SK-N-SH treated with all-trans-retinoic acid at 6 μM for 48 hours (cell line): ENCODE data around the gene RAB38.

Experiments
- RARB ChIP-seq: fragments of 250-450 bp; sonication (Bioruptor Pico); IDR thresholded peaks from 2 replicates; pipeline ENCODE4 v1.8.0; 2021; ENCODE audit warnings: mild to moderate bottlenecking, moderate library complexity
- TCF4 ChIP-seq: fragments of 250-450 bp; sonication (Bioruptor Pico); IDR thresholded peaks from 2 replicates; pipeline ENCODE4 v1.8.0; 2021; ENCODE audit warnings: mild to moderate bottlenecking, moderate library complexity, borderline replicate concordance
- ZFP3 ChIP-seq: fragments of 250-450 bp; sonication (Bioruptor Pico); IDR thresholded peaks from 2 replicates; pipeline ENCODE4 v1.5.0; 2020; ENCODE audit warnings: mild to moderate bottlenecking, moderate library complexity
- ZFP30 ChIP-seq: fragments of 450-650 bp; formaldehyde crosslinking; IDR thresholded peaks from 2 replicates; pipeline ENCODE4 v1.5.0; 2022; ENCODE audit warnings: mild to moderate bottlenecking, moderate library complexity
- ZNF70 ChIP-seq: fragments of 450-650 bp; formaldehyde crosslinking; IDR thresholded peaks from 2 replicates; pipeline ENCODE4 v1.5.0; 2020; ENCODE audit warnings: mild to moderate bottlenecking, moderate library complexity
- TF ChIP-seq, protein P1 (sequence below): fragments of 250-450 bp; sonication (Bioruptor Pico); IDR thresholded peaks from 2 replicates; pipeline ENCODE4 v1.5.1; 2020; ENCODE audit warnings: low read depth, mild to moderate bottlenecking, moderate library complexity

- TF ChIP-seq TCF4 (no peak), ZNF70 (CRISPR knock-in tag) (no peak), RARB (CRISPR knock-in tag) (no peak), ZFP30 (CRISPR knock-in tag) (no peak), ZFP3 (CRISPR knock-in tag) (no peak)
- TF ChIP-seq, protein P1, sequence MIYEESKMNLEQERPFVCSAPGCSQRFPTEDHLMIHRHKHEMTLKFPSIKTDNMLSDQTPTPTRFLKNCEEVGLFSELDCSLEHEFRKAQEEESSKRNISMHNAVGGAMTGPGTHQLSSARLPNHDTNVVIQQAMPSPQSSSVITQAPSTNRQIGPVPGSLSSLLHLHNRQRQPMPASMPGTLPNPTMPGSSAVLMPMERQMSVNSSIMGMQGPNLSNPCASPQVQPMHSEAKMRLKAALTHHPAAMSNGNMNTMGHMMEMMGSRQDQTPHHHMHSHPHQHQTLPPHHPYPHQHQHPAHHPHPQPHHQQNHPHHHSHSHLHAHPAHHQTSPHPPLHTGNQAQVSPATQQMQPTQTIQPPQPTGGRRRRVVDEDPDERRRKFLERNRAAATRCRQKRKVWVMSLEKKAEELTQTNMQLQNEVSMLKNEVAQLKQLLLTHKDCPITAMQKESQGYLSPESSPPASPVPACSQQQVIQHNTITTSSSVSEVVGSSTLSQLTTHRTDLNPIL (CRISPR knock-in tag): no peak
These were observed 3.3 kb downstream of the RAB38 start for GRCh38 chr11:88171982-88172381.
